Measurements from ENCODE around the gene REXO4.

DNA sequence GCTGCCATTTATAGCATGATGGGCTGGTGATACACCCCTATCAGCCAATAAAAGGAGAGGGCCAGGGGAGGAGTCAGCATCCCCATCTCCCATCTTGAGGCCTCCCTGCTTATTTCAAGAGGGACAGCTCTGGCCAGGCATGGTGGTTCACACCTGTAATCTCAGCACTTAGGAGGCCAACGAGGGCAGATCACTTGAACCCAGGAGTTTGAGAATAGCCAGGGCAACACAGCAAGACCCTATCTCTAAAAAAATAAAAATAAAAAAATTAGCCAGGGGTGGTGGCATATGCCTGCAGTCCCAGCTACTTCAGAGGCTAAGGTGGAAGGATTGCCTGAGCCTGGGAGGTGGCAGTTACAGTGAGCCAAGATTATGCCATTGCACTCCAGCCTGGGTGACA is 9.8 kb downstream of the REXO4 start:
- no peak for TF ChIP-seq EZH2phosphoT487 (IDR thresholded peaks at IDR 0.05; ENCODE audit: borderline replicate concordance, low read depth, low read length)
- TF ChIP-seq, protein P1, sequence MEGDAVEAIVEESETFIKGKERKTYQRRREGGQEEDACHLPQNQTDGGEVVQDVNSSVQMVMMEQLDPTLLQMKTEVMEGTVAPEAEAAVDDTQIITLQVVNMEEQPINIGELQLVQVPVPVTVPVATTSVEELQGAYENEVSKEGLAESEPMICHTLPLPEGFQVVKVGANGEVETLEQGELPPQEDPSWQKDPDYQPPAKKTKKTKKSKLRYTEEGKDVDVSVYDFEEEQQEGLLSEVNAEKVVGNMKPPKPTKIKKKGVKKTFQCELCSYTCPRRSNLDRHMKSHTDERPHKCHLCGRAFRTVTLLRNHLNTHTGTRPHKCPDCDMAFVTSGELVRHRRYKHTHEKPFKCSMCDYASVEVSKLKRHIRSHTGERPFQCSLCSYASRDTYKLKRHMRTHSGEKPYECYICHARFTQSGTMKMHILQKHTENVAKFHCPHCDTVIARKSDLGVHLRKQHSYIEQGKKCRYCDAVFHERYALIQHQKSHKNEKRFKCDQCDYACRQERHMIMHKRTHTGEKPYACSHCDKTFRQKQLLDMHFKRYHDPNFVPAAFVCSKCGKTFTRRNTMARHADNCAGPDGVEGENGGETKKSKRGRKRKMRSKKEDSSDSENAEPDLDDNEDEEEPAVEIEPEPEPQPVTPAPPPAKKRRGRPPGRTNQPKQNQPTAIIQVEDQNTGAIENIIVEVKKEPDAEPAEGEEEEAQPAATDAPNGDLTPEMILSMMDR (conservative IDR thresholded peaks at IDR 0.05; ENCODE audit: low read length) = no peak
